HuH-7.5 (cell line): Measurements from ENCODE around the gene S1PR3.

Source experiments
- DNase-seq: peaks from one replicate; pipeline ENCODE4 v3.0.0; 2011; ENCODE audit warnings: low spot score

S1PR3 gene

GRCh38 chr9:89009546-89009840 is 18.2 kb downstream of the S1PR3 start:
- DNase-seq, result no peak

- no peak for DNase-seq
Observed at GRCh38 chr9:89010056-89010455, 18.8 kb downstream of the S1PR3 start.

DNA sequence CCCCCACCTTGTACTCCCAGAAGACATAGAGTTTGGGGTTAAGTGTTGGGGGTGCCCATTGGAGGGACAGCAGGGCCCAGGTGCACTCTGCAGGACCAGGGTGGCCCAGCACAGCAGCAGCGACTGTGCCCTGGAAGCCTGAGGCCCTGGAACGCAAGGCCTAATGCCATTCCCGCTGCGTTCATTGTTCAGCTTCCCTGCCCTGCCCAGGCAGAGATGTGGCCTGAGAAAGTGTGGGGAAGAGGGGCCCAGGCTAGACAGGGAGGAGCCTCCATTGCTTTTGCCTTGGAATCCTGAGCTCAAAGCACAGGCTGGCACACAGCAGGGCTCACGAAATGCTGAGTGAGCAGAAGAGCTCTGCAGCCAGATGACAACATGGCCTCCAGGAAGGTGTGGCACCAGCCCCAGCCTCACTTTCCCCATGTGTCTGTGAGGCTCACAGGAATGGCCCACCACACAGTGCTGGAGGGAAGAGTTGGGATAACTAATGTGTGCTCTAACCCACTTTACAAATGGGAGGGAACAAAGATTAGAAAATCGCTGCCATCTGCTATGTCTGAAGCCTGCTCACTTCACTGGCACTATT is 19.4 kb downstream of the S1PR3 start:
- no peak for DNase-seq

- DNase-seq, result no peak
Observed at GRCh38 chr9:89011683-89012082, 20.4 kb downstream of the S1PR3 start.

DNA sequence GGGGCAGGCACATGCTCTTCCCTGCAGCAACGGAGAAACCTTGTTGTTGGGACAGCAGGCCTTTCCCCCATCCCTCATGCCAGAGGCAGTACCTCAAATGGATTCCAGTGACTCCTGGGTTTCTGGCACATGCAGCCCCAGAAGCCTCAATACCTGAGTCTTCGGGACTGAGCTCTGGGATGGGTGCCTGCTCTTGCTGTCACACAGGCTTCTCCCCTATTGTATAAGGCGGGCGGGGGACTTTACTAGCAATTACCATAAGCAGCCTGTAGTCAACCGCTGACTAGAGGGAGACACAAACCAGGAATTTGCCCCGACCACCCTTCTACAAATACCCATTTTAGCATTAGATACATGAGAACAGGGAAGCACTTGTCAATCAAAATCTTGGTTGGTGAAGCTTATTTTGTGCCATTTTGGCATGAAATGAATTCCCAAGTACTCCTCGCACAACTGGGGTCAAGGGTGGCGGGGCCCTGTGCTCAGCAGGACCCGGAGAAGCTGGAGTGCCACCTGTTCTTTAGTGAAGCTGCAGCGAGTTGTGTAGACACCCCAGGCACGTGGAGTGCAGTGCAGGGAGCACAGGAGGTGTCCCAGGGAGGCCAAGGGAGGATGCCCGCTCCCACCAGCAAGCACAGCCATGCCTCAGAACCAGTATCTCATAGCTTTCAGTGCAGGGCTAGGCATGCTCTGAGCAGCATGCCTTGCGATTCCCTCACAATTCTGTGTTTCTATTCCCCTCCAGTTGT is 21.2 kb downstream of the S1PR3 start:
- DNase-seq, result no peak

- no peak for DNase-seq
Observed at GRCh38 chr9:89013660-89014059, 22.4 kb downstream of the S1PR3 start.

- DNase-seq, result no peak
Observed at GRCh38 chr9:89014153-89014552, 22.9 kb downstream of the S1PR3 start.

- DNase-seq, result no peak
Observed at GRCh38 chr9:89015336-89015735, 24.1 kb downstream of the S1PR3 start.

DNA sequence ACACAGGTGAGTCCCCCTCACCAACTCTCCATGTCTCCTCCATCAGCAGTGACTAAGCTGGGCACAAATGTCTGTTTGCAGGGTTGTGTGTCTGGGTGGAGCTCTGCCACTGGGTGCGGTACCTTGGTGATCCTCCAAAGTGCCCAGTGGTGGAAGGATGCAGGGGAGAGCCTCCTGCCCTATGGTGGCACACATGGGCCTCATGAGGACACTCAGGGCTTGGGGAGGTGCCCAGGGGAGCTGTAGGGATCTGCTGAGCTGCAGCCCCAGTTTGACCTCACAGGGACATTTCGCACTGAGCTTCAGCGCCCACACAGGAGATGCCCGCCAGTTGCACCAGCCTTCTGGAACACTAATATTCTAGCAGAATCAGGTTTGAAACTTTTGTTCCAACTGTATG is 29.5 kb downstream of the S1PR3 start:
- DNase-seq, result no peak

- DNase-seq, result no peak
Observed at GRCh38 chr9:89021154-89021803, 30.0 kb downstream of the S1PR3 start.

GRCh38 chr9:89022001-89022759 is 30.9 kb downstream of the S1PR3 start:
- DNase-seq, result no peak

DNA sequence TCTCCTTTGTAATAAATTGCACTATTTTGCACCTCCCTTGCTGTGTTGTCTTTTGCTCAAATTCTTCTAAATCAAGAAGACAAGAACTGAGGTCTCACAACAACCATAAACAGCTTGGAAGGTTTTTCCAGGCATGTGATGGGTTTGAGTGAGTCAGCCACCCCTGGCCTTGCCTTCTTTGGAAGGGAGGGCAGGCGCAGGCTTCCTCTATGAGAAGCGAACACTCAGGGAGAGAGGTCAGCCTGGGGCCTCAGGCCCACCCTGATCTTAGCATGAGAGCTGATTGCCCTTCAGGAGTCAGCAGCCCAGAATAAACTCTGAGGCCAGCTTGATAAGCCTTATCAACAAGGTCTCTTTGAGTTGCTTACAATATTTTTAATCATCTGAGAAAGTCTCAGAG is 31.6 kb downstream of the S1PR3 start:
- DNase-seq, result no peak

- no peak for DNase-seq
Observed at GRCh38 chr9:89023740-89024139, 32.5 kb downstream of the S1PR3 start.

DNA sequence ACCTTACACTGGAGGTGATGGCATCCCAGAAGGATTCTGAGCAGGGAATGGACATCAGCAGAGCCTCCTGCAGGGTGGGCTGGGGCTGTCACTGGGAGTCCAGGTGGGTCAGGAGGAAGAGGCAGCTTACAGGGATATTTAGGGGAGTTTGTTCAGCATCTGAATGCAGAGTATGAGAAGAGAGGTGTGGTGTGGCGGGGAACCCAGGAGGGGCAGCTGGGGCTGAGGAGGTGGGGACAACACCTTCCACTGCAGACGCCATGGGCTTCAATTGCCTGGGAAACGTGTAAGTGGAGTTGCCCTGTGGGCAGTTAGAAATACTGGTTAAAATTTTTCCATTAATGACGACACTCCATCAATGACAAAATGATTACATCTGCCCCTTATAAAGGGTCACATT is 33.5 kb downstream of the S1PR3 start:
- no peak for DNase-seq

DNA sequence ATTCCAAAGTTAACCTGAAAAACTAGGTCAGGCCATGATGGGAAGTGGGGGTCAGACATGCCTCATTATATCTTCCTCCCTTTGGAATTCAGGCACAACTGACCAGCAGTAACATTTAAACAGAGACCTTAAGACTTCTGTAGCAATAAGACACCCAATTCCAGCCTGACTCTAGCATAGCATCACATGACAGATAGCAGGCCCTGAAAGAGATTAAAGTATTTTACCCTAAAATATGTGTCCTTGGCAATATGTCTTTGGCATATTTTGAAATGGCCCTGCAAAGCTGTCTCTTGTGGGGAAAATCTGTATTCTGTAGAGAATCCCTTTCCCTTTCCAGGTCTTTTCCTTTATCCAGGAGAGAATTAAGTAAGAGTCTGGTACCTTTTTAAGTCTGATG is 34.3 kb downstream of the S1PR3 start:
- no peak for DNase-seq

- DNase-seq, result no peak
Observed at GRCh38 chr9:89026876-89027275, 35.6 kb downstream of the S1PR3 start.

GRCh38 chr9:89029788-89030187 is 38.5 kb downstream of the S1PR3 start:
- no peak for DNase-seq

DNA sequence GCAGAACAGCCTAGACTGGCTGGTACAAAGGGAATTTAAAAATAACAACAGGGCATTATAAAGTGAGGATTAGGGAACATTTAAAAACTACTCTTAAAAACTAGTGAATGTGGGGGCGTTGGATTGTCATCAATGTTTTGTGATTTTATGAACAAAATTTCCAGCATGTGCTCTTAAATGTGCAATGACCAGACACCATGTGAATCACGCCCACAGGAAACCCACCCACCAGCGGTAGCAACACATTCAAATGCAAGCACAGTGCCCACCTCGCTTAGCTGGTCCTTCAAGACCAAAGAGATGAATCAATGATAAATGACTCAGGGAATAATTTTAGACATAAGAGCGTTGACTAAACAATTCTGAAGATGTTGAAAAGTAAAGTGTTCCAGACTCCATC is 40.9 kb downstream of the S1PR3 start:
- no peak for DNase-seq

DNA sequence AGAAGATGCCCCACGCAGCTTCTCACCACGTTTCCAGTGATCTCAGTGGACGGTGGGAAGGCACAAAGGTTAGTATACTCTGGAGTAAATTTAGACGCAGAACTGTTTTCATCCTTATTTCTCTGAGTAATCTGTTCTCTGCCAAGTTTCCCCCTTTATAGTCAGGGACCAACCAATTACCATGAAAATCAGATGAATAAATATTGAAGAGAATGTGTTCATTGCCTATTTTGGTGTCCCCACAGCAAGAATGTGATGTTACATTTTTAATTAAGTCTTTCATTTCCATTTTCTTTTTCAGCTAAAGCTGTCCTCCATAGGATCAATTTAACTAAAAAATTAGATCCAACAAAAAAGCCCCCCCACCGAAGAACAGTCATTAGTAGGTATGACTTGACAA is 41.4 kb downstream of the S1PR3 start:
- DNase-seq, result no peak

GRCh38 chr9:89036383-89036782 is 45.1 kb downstream of the S1PR3 start:
- no peak for DNase-seq

GRCh38 chr9:89036891-89037290 is 45.6 kb downstream of the S1PR3 start:
- no peak for DNase-seq

DNA sequence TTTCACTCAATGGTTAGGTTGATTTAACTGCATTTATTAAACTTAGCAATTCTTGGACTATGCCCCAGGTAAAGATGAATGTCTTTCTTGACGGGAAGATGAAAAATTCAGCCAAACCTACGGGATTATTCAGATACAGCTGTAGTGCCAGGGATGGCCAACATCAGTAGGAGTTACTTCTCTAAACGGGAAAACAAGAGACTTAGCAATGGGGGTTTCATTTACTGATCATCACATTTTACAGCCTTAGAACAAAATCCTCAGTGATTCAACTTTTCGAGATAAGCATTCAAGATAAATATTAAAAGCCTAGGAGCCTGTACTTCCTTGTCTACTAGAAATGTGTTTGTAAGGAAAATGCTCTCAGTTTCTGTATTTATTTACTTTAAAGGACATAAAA is 46.1 kb downstream of the S1PR3 start:
- DNase-seq, result no peak

DNA sequence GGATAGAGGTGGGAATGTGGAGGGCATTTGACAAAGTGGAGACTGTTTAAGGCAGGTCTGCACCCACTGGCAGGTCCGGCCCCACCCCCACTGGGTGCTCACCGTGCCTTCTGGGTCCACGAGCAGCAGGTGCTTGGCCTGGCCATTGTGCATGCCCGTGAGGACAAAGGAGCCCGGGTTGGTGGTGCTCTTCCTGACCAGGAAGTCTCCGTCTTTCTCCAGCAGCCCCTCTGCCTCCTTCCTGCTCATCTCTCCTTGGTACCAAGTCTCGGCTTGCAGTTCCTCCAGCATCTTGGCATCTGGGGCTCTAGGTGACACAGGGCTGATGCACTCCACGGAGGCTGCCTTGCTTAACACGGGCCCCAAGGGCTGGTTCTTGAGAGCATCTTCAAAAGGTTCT is 46.6 kb downstream of the S1PR3 start:
- DNase-seq, result no peak
